GM12878 (cell line): ENCODE measurements around the gene RETREG2. TPM values are rescaled to one million over a fixed set of nuclear protein-coding genes. Genes with fewer than 3 reads are reported as not detected.

Source experiments
- ATAC-seq: fragments of 200-7000 bp; cut with Tn5 transposase; 3 replicates; pipeline ENCODE4 v1.9.1; 2020; ENCODE audit warnings: mild to moderate bottlenecking, moderate library complexity
- BruUV-seq: library from RNA; stranded (reverse); fragments of 400-500 nt; replicated peaks from 2 replicates; lab custom pipeline; 2021; lab: Mats Ljungman, UMichigan
- CTCF ChIA-PET: fragments of 300-600 bp; sonication (Branson Sonifier 250); formaldehyde crosslinking; extraction: SDS; loops from one replicate; lab custom pipeline; 2021; ENCODE audit warnings: inconsistent platforms; lab: Yijun Ruan, JAX
- POLR2A ChIA-PET: fragments of 350-600 bp; formaldehyde crosslinking; extraction: SDS; loops from one replicate; lab custom pipeline; 2021; ENCODE audit warnings: inconsistent platforms; lab: Charles Lee
- RAD21 ChIA-PET: fragments of 300-600 bp; sonication (Branson Sonifier 250); formaldehyde crosslinking; loops from one replicate; lab custom pipeline; 2023; ENCODE audit warnings: antibody characterized with exemption; ENCODE audit not compliant: unreplicated experiment; lab: Charles Lee
- SMC1A ChIA-PET: fragments of 300-600 bp; sonication (Branson Sonifier 250); formaldehyde crosslinking; loops from one replicate; lab custom pipeline; 2023; ENCODE audit not compliant: unreplicated experiment, uncharacterized antibody; lab: Charles Lee
- DNase-seq: peaks from one replicate; pipeline ENCODE4 v3.0.0-alpha.2; 2011; ENCODE audit warnings: low read depth, low spot score
- FAIRE-seq: peaks from 3 replicates; lab custom pipeline; 2011; peaks lifted over from hg19 to GRCh38; lab: Jason Lieb, UNC
- H2AFZ ChIP-seq: 2 replicates; pipeline ENCODE4 v1.6.0; 2011; ENCODE audit warnings: low read depth, low read length, control low read depth; ENCODE audit not compliant: control insufficient read depth
- H3K27ac ChIP-seq: 2 replicates; pipeline ENCODE4 v1.5.1; 2011; ENCODE audit warnings: control low read depth; ENCODE audit not compliant: control insufficient read depth, insufficient read depth
- H3K27me3 ChIP-seq, 2 experiments: replicated peaks in 1 of 2; 2 replicates each; pipeline versions ENCODE4 v1.6.0 to v1.6.1; 2011; ENCODE audit warnings: low read length in 1 of 2; ENCODE audit not compliant: control insufficient read depth in 2 of 2, insufficient read depth in 2 of 2
- H3K36me3 ChIP-seq, 2 experiments: 2 replicates each; pipeline ENCODE4 v1.5.1; 2011; ENCODE audit warnings: low read length in 1 of 2; ENCODE audit not compliant: control insufficient read depth in 2 of 2, insufficient read depth in 2 of 2
- H3K4me1 ChIP-seq: 2 replicates; pipeline ENCODE4 v1.6.1; 2011; ENCODE audit warnings: mild to moderate bottlenecking, low read length, moderate library complexity, mixed read lengths; ENCODE audit not compliant: control insufficient read depth, insufficient read depth
- H3K4me2 ChIP-seq: 2 replicates; pipeline ENCODE4 v1.6.0; 2011; ENCODE audit warnings: control low read depth; ENCODE audit not compliant: control insufficient read depth, insufficient read depth
- H3K4me3 ChIP-seq: fragments of 200-600 bp; sonication (generic); 2 replicates; pipeline ENCODE4 v1.5.1; 2016
- H3K79me2 ChIP-seq: 2 replicates; pipeline ENCODE4 v1.6.0; 2011; ENCODE audit warnings: low read length; ENCODE audit not compliant: control insufficient read depth, insufficient read depth
- H3K9ac ChIP-seq: 2 replicates; pipeline ENCODE4 v1.8.0; 2011; ENCODE audit warnings: low read length, control low read depth, mixed read lengths; ENCODE audit not compliant: control insufficient read depth, insufficient read depth
- H3K9me3 ChIP-seq: replicated peaks from 3 replicates; pipeline ENCODE4 v1.5.1; 2011; ENCODE audit warnings: mild to moderate bottlenecking, low read length; ENCODE audit not compliant: control insufficient read depth, insufficient read depth
- H4K20me1 ChIP-seq: 2 replicates; pipeline ENCODE4 v1.6.0; 2011; ENCODE audit not compliant: control insufficient read depth, insufficient read depth
- ETV6 ChIP-seq, 2 experiments: fragments of 450-650 bp in 1 of 2; IDR thresholded peaks in 1 of 2; conservative IDR thresholded peaks in 1 of 2; 2 replicates each; pipeline ENCODE4 v1.6.1; 2014; ENCODE audit warnings: antibody characterized with exemption in 1 of 2, borderline replicate concordance in 1 of 2, low read depth in 1 of 2, mild to moderate bottlenecking in 1 of 2, moderate library complexity in 1 of 2
- EZH2 ChIP-seq: IDR thresholded peaks from 2 replicates; pipeline ENCODE4 v1.6.1; 2012; ENCODE audit warnings: low read depth, mild to moderate bottlenecking, control low read depth, inconsistent platforms, low read length, borderline replicate concordance; ENCODE audit not compliant: control insufficient read depth
- GABPA ChIP-seq: IDR thresholded peaks from 2 replicates; pipeline ENCODE4 v1.6.1; 2014; ENCODE audit warnings: antibody characterized with exemption, low read depth, mild to moderate bottlenecking, inconsistent platforms
- JUNB ChIP-seq: IDR thresholded peaks from 2 replicates; pipeline ENCODE4 v1.6.1; 2016; ENCODE audit warnings: antibody characterized with exemption, mild to moderate bottlenecking
- MXI1 ChIP-seq: fragments of 150-350 bp; IDR thresholded peaks from 2 replicates; pipeline ENCODE4 v1.6.1; 2011; ENCODE audit warnings: low read depth, mild to moderate bottlenecking, inconsistent platforms, low read length, improper control_type of control experiment
- SIX5 ChIP-seq: IDR thresholded peaks from 2 replicates; pipeline ENCODE4 v1.6.1; 2011; ENCODE audit warnings: mild to moderate bottlenecking, low read depth, low read length, moderate library complexity; ENCODE audit not compliant: severe bottlenecking
- TCF3 ChIP-seq: IDR thresholded peaks from 2 replicates; pipeline ENCODE4 v1.6.1; 2012; ENCODE audit warnings: low read depth, mild to moderate bottlenecking, low read length, borderline replicate concordance; ENCODE audit not compliant: insufficient read depth
- ZBED1 ChIP-seq: IDR thresholded peaks from 2 replicates; pipeline ENCODE4 v1.6.1; 2016; ENCODE audit warnings: borderline replicate concordance
- ZZZ3 ChIP-seq: IDR thresholded peaks from 2 replicates; pipeline ENCODE4 v1.6.1; 2011; ENCODE audit warnings: low read depth; ENCODE audit not compliant: control insufficient read depth, insufficient read length
- WGBS: methylation state at CpG from one replicate; pipeline ENCODE4 v1.1.6; 2016; ENCODE audit warnings: low lambda C conversion rate; ENCODE audit not compliant: insufficient replicate concordance, insufficient coverage; ENCODE audit errors: missing lambda C conversion rate; 5-methylcytosine and 5-hydroxymethylcytosine counted together
- in situ Hi-C: fragments of 300-500 bp; cut with MboI; formaldehyde crosslinking; loops from 9 replicates; pipeline ENCODE4 v1.14.3; 2018; ENCODE audit warnings: mixed read lengths
- intact Hi-C: fragments of 100-400 bp; cut with micrococcal nuclease; formaldehyde crosslinking; loops from one replicate; pipeline ENCODE4 v1.14.2; 2022; ENCODE audit not compliant: unreplicated experiment
- polyA plus RNA-seq, 11 experiments: library from polyadenylated mRNA; depleted of rRNA in 4 of 11; unstranded in 6 of 11; stranded (reverse) in 5 of 11; fragments of >200 nt; fragmentation: Nextera tagmentation in 4 of 11; fragmentation: Illumina TruSeq in 1 of 11; extraction: Ambion mirVana in 4 of 11; extraction: Trizol in 1 of 11; gene quantifications; 1 replicate in 1 of 11; 2 replicates in 10 of 11; pipeline versions ENCODE4 v1.2.1 to v1.2.3, GENCODE V29; 2011 to 2016; ENCODE audit warnings: inconsistent platforms in 2 of 11, missing spikeins in 2 of 11, low read depth in 1 of 11
- total RNA-seq, 4 experiments: library from RNA; depleted of rRNA in 3 of 4; stranded (reverse); fragments of >200 nt in 3 of 4; fragmentation: Illumina TruSeq in 1 of 4; extraction: Trizol in 1 of 4; gene quantifications; 2 replicates each; pipeline versions ENCODE4 v1.2.1 to v1.2.3, GENCODE V29; 2013 to 2021
- TF ChIP-seq, protein P1 (sequence below), 3 experiments: IDR thresholded peaks in 2 of 3; conservative IDR thresholded peaks in 1 of 3; 2 replicates each; pipeline ENCODE4 v1.5.1; 2011; ENCODE audit warnings: low read depth in 3 of 3, low read length in 3 of 3, mild to moderate bottlenecking in 3 of 3, control low read depth in 2 of 3, moderate library complexity in 2 of 3, inconsistent platforms in 1 of 3, mixed read lengths in 1 of 3; ENCODE audit not compliant: control insufficient read depth in 2 of 3, insufficient read depth in 1 of 3; ENCODE audit errors: extremely low read depth in 1 of 3

Gene RETREG2
- total and polyA plus RNA-seq, 10 of the 15 experiments (the other 5 are each of a cell fraction or from before 2014, with no cell fraction given) = 10.1 to 72.0 (median 28.3) TPM

DNA sequence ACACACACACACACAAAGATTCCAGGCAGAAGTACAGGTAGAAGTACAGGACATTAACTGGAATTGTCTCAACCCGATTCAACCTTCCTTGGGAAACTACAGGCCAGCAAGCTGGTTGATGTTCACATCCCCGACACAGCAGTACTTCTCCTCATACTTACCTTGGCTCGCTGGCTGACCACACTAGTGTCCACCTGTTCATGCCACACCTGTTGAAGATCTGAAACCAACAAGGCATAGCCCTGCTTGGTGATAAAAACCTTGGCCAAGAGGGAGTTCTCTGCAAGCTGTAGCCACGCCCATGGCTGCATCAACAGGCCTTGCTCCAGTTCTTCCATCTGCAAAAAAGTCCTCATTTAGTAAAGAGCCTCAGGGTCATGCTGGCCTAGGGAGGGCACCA is 20.1 kb upstream of the RETREG2 start:
- no peak overlapping the region for H3K27ac ChIP-seq
- H3K9ac ChIP-seq = no peak overlapping the region
- peaks cover 0 to 3% of the 10 kb centered on the region in 2 experiments; a peak in 1 of 4 replicates for H3K36me3 ChIP-seq
- no peaks in the 10 kb centered on the region for H3K27me3 ChIP-seq
- H3K79me2 ChIP-seq = peaks cover 2% of the 10 kb centered on the region
- in situ Hi-C loops = loop anchor here (5.0 kb wide), 1 partner anchor 139 kb away; no protein-coding TSS in a partner anchor
- peaks cover 4% of the 10 kb centered on the region; the same call in 1 of the 2 replicates for H3K4me1 ChIP-seq
- ChIA-PET POLR2A (interaction anchor here (0.6 to 0.9 kb wide), 2 partner anchors 60 to 432 kb away, joined by 3 read pairs; no protein-coding TSS in a partner anchor), CTCF (interaction anchor here (0.6 to 10.0 kb wide), 17 partner anchors 12 to 488 kb away, joined by 3 to 208 read pairs (median 6); partner anchors contain the start of gene SLC23A3), RAD21 (interaction anchor here (1.0 to 3.4 kb wide), 3 partner anchors 71 to 141 kb away, joined by 6 to 30 read pairs (median 22); no protein-coding TSS in a partner anchor), SMC1A (interaction anchor here (0.7 to 5.1 kb wide), 9 partner anchors 10 to 194 kb away, joined by 3 to 49 read pairs (median 4); partner anchors contain the start of gene ABCB6)
- intact Hi-C loops = no loop called here
- no peak overlapping the region for H3K4me2 ChIP-seq
- 67% methylated on average over 4 of the region's 4 CpGs for WGBS
- no peaks in the 10 kb centered on the region for H3K9me3 ChIP-seq
- FAIRE-seq (no peak), DNase-seq (no peak), ATAC-seq (no peak)
- no peak for TF ChIP-seq ZBED1
- TF ChIP-seq ETV6 (conservative IDR thresholded peaks at IDR 0.05 in 1 of 2, IDR thresholded peaks at IDR 0.05 in 1 of 2; ENCODE audit: borderline replicate concordance in 1 of 2, low read depth in 1 of 2) = no peak
- TF ChIP-seq JUNB = no peak
- TF ChIP-seq SIX5 = no peak
- TF ChIP-seq MXI1 = no peak
- TF ChIP-seq, protein P1, sequence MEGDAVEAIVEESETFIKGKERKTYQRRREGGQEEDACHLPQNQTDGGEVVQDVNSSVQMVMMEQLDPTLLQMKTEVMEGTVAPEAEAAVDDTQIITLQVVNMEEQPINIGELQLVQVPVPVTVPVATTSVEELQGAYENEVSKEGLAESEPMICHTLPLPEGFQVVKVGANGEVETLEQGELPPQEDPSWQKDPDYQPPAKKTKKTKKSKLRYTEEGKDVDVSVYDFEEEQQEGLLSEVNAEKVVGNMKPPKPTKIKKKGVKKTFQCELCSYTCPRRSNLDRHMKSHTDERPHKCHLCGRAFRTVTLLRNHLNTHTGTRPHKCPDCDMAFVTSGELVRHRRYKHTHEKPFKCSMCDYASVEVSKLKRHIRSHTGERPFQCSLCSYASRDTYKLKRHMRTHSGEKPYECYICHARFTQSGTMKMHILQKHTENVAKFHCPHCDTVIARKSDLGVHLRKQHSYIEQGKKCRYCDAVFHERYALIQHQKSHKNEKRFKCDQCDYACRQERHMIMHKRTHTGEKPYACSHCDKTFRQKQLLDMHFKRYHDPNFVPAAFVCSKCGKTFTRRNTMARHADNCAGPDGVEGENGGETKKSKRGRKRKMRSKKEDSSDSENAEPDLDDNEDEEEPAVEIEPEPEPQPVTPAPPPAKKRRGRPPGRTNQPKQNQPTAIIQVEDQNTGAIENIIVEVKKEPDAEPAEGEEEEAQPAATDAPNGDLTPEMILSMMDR (IDR thresholded peaks at IDR 0.05 in 2 of 3, conservative IDR thresholded peaks at IDR 0.05 in 1 of 3; ENCODE audit: control insufficient read depth in 2 of 3, extremely low read depth in 1 of 3, insufficient read depth in 1 of 3, low read depth in 3 of 3, low read length in 3 of 3) = no peak
- no peak for TF ChIP-seq GABPA
- no peak for TF ChIP-seq EZH2
- TF ChIP-seq ZZZ3 = no peak
- no peak for TF ChIP-seq TCF3
- BruUV-seq = no TSS peak
- no peak overlapping the region for H2AFZ ChIP-seq
- H3K4me3 ChIP-seq = no peak overlapping the region
- no peaks in the 10 kb centered on the region for H4K20me1 ChIP-seq
